ENCODE measurements around the gene PMPCA. TPM values are rescaled to one million over a fixed set of nuclear protein-coding genes. Genes with fewer than 3 reads are reported as not detected.

Gene PMPCA
- total RNA-seq, 6 experiments from 2014 or later: 49.6 to 64.9 (median 52.8) TPM

- Histone ChIP-seq H3K27me3 (no peaks in the 10 kb centered on the region), H3K4me1 (peaks cover 0 to 28% (median 1%) of the 10 kb centered on the region in 4 donors), H3K9me3 (no peaks in the 10 kb centered on the region), H3K4me3 (no peak overlapping the region), H3K36me3 (peaks cover 0 to 11% (median 1%) of the 10 kb centered on the region in 4 donors), H3K27ac (no peak overlapping the region)
- WGBS (ENCODE audit: insufficient coverage, low coverage, low lambda C conversion rate, missing lambda C conversion rate): no CpG with 5 or more reads among the region's 8 CpGs
- TF ChIP-seq POLR2A (IDR thresholded peaks at IDR 0.05) (no peak), CTCF (IDR thresholded peaks at IDR 0.05) (no peak)
- no peak for ATAC-seq
- intact Hi-C loops (cut with DNase I): no loop called here
- no peak for DNase-seq
These were observed 34.0 kb upstream of the PMPCA start for GRCh38 chr9:136376457-136376856.

DNA sequence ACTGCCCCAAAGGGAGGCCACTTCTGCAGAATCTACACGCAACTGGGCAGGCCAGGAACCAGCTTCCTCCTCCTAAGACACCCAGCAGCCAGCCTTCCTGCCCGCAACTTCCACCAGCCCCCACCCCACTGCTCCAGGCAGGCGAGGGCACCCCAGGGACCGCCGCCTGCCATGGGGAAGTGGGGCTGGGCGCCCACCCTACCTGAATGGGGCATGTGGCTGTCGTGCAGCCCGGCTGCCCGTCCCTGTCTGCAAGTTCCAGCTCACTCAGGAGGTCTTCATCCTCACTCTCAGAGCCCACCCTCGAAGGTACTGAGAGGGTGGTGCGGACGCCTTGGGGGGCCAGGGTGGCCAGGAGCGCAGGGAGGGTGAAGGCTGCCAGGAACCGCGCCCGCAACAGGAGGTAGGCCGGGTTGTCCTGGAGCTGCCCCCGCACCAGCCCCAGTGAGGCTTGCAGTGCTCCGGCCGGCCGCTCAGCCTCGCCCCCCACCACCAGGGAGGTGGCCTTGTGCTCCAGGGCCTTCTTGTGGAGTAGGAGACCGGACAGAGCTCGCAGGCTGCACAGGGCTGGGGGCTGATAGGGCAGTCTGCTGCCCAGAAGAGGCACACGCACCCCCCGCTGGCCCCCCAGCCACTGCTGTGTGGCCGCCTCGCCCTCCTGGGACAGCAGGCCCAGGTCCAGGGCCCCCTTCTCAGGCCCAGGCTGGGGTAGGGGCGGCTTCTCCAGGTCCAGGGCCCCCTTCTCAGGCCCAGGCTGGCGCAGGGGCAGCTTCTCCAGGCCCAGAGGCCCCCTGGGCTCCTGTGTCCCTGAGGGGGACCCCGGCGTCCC is 32.9 kb upstream of the PMPCA start:
- no peaks in the 10 kb centered on the region for H3K9me3 ChIP-seq
- no peak overlapping the region for H3K4me3 ChIP-seq
- ATAC-seq (no peak), DNase-seq (no peak)
- H3K27me3 ChIP-seq: no peaks in the 10 kb centered on the region
- no peak for TF ChIP-seq POLR2A (IDR thresholded peaks at IDR 0.05)
- TF ChIP-seq CTCF (IDR thresholded peaks at IDR 0.05): no peak
- intact Hi-C loops (cut with DNase I): no loop called here
- no peak overlapping the region for H3K27ac ChIP-seq
- WGBS (ENCODE audit: insufficient coverage, low coverage, low lambda C conversion rate, missing lambda C conversion rate): 92% methylated on average over 6 of the region's 32 CpGs
- H3K4me1 ChIP-seq: peaks cover 0 to 24% (median 0%) of the 10 kb centered on the region in 4 donors
- peaks cover 0 to 20% (median 5%) of the 10 kb centered on the region in 4 donors for H3K36me3 ChIP-seq

DNA sequence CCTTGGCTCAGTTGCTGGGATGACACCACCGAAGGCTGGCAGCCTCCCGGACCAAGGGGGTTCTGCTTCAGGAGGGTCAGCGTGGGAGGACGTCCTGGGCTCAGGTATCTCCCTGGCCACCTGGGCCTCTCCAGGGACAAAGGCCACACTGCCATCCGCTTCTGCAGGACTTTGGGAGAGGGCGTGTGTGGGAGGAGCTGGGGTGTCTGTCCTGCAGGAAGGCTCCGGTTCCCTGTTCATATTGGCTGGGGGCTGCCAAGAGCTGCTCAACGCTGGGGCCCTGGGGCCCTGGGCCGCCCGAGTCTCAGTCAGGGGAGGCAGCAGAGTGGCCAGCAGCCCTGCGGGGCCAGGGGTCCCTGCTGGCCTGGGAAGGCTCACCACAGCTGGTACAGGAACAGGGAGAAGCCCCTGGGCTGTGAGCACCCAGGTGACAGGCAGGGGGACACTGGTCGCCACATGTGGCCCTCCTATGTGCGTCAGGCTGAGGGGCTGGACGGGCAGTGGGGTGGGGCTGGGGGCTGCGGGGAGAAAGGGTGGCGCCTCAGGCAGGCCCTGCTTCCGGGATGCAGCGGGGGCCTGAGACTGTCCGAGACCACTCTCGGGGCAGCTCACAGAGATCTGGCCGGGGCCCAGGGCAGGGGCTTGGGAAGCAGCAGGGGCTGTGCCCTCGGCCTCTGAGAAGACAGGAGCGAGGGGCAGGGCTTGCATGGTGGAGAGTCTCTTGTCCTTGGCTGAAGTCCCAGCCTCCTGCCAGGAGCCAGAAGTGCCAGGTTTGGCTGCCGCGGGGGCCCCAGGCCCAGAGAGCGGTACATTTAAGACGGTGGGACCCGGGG is 32.1 kb upstream of the PMPCA start:
- Histone ChIP-seq H3K4me3 (no peak overlapping the region), H3K27ac (no peak overlapping the region), H3K27me3 (no peaks in the 10 kb centered on the region), H3K4me1 (peaks cover 0 to 15% (median 0%) of the 10 kb centered on the region in 4 donors), H3K36me3 (peaks cover 0 to 28% (median 8%) of the 10 kb centered on the region in 4 donors), H3K9me3 (no peaks in the 10 kb centered on the region)
- peak in 1 of 3 donors; percentile 68 for DNase-seq
- ATAC-seq: peak in 3 of 4 donors; percentile 8 to 67 (median 50)
- intact Hi-C loops (cut with DNase I): no loop called here
- TF ChIP-seq CTCF (IDR thresholded peaks at IDR 0.05) (no peak), POLR2A (IDR thresholded peaks at IDR 0.05) (no peak)
- 38% methylated on average over 8 of the region's 28 CpGs for WGBS (ENCODE audit: insufficient coverage, low coverage, low lambda C conversion rate, missing lambda C conversion rate)

- no peak for ATAC-seq
- TF ChIP-seq CTCF (IDR thresholded peaks at IDR 0.05) (no peak), POLR2A (IDR thresholded peaks at IDR 0.05) (no peak)
- H3K4me1 ChIP-seq: peaks cover 0 to 14% (median 0%) of the 10 kb centered on the region in 4 donors
- no peak overlapping the region for H3K4me3 ChIP-seq
- no peak for DNase-seq
- no peaks in the 10 kb centered on the region for H3K9me3 ChIP-seq
- H3K27me3 ChIP-seq: no peaks in the 10 kb centered on the region
- H3K36me3 ChIP-seq: peaks cover 0 to 30% (median 8%) of the 10 kb centered on the region in 4 donors
- no peak overlapping the region for H3K27ac ChIP-seq
- WGBS (ENCODE audit: insufficient coverage, low coverage, low lambda C conversion rate, missing lambda C conversion rate): no CpG with 5 or more reads among the region's 18 CpGs
- intact Hi-C loops (cut with DNase I): no loop called here
These were observed 31.5 kb upstream of the PMPCA start for GRCh38 chr9:136379003-136379287.
